ENCODE results near the gene S100A4.

S100A4 gene

DNA sequence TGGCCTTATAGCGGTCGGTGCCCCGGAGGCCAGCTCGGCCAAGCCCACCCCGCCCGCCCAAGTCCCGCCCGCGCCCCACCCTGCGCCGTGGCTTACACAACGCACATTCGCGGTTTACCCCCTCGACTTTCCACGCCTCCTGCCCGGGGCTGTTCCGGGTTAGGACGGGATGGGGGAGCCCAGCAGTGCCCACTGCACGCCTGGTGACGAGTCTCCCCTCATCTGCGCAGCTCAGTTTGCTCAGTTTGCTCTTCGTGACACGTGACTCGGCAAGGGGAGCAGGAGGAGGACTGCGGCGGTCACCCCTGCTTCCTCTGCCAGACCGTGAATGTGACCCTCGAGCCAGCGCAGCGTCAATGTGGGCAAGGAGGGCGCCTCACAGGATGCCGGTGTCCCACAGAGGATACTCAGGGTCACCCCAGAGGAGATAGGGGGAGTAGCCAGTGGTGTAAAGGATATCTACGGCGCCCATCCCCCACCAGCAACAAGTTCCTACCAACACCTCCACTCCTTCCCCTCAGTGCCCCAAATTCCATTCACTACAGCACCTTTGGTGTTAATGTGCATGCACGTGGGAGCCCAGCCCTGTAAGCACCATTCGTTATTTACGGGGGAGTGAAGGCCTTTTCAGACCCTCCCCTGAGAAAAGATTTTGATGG is 9.5 kb downstream of the S100A4 start:
- TF ChIP-seq, protein P1, sequence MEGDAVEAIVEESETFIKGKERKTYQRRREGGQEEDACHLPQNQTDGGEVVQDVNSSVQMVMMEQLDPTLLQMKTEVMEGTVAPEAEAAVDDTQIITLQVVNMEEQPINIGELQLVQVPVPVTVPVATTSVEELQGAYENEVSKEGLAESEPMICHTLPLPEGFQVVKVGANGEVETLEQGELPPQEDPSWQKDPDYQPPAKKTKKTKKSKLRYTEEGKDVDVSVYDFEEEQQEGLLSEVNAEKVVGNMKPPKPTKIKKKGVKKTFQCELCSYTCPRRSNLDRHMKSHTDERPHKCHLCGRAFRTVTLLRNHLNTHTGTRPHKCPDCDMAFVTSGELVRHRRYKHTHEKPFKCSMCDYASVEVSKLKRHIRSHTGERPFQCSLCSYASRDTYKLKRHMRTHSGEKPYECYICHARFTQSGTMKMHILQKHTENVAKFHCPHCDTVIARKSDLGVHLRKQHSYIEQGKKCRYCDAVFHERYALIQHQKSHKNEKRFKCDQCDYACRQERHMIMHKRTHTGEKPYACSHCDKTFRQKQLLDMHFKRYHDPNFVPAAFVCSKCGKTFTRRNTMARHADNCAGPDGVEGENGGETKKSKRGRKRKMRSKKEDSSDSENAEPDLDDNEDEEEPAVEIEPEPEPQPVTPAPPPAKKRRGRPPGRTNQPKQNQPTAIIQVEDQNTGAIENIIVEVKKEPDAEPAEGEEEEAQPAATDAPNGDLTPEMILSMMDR (IDR thresholded peaks at IDR 0.05; ENCODE audit: low read depth, low read length, missing control alignments), result peak; percentile 1
- no peak for DNase-seq (ENCODE audit: low read depth)
- H3K4me3 ChIP-seq (ENCODE audit: low read depth, low read length), result peak overlapping the region; percentile 52

DNA sequence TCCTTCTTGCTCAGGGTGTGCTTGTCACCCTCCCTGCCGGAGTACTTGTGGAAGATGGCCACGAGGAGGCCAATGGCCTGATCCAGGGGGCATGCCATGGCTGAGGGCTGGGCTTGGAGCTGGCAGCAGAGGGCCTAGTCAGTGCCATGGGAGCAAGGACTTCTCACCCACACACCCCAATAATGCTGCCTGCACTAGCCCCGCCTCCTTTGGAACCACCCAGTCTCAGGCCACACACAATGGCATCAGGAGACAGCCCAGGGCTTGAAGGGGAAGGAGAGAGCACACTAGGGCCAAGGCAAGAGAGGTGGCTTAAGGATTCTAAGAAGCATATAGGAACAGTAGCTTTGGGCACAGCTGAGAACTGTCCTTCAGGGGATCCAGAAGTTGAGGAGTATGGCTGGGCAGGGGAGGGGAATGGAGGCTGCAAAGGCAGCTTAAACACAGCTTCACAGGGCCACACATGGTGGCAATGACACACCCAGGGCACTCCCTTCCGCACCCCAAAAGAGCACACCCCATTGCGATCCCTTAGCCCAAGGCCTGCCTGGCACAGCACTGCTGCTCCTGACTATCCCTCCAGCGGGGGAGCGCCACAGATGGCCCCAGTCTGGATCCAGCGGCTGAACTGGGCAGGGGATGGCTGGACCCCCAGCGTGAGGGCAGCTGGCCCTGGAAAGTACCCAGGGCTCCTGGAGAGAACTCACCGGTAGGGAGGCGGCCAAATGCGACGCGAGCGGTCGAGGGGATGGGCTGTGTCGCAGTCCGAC is 10.2 kb downstream of the S100A4 start, which contains the start of gene S100A6:
TSS of gene S100A6 (minus strand) at position 750 of the 770 bp plus-strand sequence. CDS start at position 98, 652 bp downstream.
- TF ChIP-seq, protein P1 (IDR thresholded peaks at IDR 0.05; ENCODE audit: low read depth, low read length, missing control alignments), result no peak
- peak within 1 kb of the TSS; percentile 52 for H3K4me3 ChIP-seq (ENCODE audit: low read depth, low read length)
- DNase-seq (ENCODE audit: low read depth), result no peak

DNA sequence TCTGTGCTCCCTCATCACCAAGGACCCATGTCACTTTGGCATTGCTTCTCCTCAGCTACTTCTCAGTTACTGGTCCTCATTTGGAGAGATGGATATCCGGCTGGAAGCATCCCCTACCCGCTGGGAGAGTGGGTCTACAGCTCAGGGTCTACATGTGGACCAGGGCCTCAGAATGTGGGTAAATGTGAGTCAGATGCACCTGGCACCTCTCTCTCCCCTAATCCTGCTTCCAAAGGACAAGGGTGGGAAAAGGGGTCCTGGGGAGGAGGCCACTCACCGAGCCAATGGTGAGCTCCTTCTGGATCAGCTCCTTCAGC is 10.7 kb downstream of the S100A4 start:
- TF ChIP-seq, protein P1 (IDR thresholded peaks at IDR 0.05; ENCODE audit: low read depth, low read length, missing control alignments), result no peak
- H3K4me3 ChIP-seq (ENCODE audit: low read depth, low read length), result no peak overlapping the region
- DNase-seq (ENCODE audit: low read depth), result no peak

DNA sequence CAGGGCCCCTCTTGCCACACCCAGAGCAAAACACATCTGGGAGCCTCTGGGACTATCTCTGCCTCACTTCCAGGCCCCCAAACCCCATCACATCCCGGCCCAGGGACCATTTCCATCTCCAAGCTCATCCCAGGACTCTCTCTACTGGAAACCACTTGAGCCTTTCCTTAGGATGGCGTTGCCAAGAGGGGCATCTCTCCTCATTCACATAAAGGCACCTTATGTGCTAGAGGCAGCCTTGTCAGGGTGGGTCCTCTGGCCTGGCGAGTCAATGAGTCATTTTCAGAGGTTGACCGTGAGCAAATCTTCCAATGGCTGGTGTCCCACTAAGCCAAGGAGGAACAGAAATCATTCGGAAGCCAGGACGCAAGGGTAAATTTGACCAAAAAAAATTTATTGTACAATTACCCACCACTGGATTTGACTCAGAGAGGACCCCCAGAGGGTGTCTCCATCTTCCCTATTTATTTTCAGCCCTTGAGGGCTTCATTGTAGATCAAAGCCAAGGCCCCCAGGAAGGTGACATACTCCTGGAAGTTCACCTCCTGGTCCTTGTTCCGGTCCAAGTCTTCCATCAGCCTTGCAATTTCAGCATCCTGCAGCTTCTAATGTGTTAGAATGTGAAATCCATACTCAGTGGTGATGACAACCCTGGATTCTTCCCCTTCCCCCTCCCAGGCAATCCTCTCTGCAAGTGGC is 11.2 kb downstream of the S100A4 start:
- TF ChIP-seq, protein P1 (IDR thresholded peaks at IDR 0.05; ENCODE audit: low read depth, low read length, missing control alignments), result no peak
- no peak for DNase-seq (ENCODE audit: low read depth)
- H3K4me3 ChIP-seq (ENCODE audit: low read depth, low read length), result no peak overlapping the region

DNA sequence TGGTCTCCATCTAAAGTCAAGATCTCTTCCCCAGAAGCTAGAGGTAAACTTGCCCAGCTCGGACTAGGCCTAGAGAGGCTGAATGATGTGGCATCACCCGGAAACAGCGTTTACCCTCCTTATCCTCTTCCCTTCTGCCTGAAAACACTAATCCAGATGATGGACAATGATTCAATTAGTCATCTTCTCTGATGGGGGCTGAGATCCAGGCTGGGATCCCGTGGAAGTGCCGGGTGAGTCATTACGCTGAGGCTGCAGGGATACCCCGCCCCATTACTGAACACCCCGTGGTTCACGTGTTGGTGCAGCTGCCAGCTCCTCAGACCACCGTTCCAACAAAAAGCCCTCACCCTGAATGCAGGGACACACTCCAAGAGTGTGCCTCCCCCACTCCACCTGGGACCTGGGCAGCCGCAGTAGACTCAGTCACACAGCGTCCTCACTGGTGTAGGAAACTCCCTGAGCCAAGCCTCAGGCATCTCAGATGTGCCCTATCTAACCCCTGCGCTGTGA is 11.9 kb downstream of the S100A4 start:
- no peak overlapping the region for H3K4me3 ChIP-seq (ENCODE audit: low read depth, low read length)
- no peak for DNase-seq (ENCODE audit: low read depth)
- TF ChIP-seq, protein P1 (IDR thresholded peaks at IDR 0.05; ENCODE audit: low read depth, low read length, missing control alignments), result no peak

DNA sequence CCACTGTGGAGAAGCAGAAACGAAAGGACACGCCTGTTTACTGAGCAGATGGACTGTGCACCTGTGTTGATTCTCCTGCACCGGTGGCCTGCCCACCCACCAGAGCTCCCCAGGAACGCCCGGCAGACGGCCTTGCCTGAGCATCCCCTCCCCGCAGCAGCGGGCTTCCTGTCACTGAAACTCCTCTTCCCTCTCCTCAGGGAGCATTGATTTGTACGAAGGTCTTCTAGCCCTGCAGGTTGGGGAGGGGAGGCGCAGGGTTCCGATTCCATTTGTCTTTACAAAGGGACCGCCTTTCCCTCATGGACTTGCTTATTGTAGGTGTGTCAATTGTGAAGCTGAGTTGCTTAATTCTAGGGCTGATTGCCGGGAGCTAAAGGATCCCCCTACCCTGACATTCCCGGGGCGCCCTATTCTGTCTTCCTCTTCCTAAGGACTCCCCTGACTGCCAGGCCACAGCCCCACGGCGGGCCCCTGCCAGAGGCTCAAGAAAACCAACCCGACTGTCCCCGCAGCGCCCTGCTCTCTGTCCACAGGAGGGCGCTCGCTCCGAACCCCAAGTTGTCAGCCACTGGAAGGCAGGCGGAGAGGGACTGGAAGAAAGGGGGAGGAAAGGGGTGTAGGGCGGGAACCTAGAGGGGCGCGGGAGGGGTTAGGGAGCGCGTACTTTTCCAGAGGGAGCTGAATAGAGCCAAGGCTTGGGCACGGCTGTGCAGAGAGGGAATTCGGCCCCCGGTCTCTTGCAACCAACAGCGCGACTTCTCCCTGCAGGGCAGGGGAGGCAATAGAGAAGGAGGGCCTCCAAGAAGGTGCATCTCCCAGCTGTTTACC is 12.6 kb downstream of the S100A4 start:
- no peak for DNase-seq (ENCODE audit: low read depth)
- no peak overlapping the region for H3K4me3 ChIP-seq (ENCODE audit: low read depth, low read length)
- TF ChIP-seq, protein P1 (IDR thresholded peaks at IDR 0.05; ENCODE audit: low read depth, low read length, missing control alignments), result peak; percentile 66

Measured in GM12864 (cell line).